Measurements from ENCODE around the gene C1QTNF6. TPM values are rescaled to one million over a fixed set of nuclear protein-coding genes. Genes with fewer than 3 reads are reported as not detected.

Gene C1QTNF6
- total RNA-seq, 4 donors from 2014 or later = 0.69 to 1.6 (median 1.1) TPM

- no peaks in the 10 kb centered on the region for H3K4me1 ChIP-seq
- WGBS, 2 donors (ENCODE audit: low coverage in 1 of 2) = 42 to 53% methylated on average over 3 to 5 of the region's 8 CpGs
- ATAC-seq = no peak
- no peak overlapping the region for H3K4me3 ChIP-seq
- no peaks in the 10 kb centered on the region for H3K9me3 ChIP-seq
- no peaks in the 10 kb centered on the region for H3K36me3 ChIP-seq
- peaks cover 28% of the 10 kb centered on the region for H3K27me3 ChIP-seq
- H3K27ac ChIP-seq = no peak overlapping the region
- TF ChIP-seq POLR2AphosphoS5 (IDR thresholded peaks at IDR 0.05) (no peak), POLR2A (IDR thresholded peaks at IDR 0.05) (no peak), EP300 (IDR thresholded peaks at IDR 0.05) (no peak), CTCF (IDR thresholded peaks at IDR 0.05) (no peak)
These were observed 50.9 kb downstream of the C1QTNF6 start for GRCh38 chr22:37137131-37137530.

GRCh38 chr22:37135023-37135422 is 53.0 kb downstream of the C1QTNF6 start:
- 82 to 89% methylated on average over 3 to 4 of the region's 12 CpGs for WGBS, 2 donors (ENCODE audit: low coverage in 1 of 2)

GRCh38 chr22:37133304-37134018 is 54.6 kb downstream of the C1QTNF6 start:
- H3K27ac ChIP-seq = no peak overlapping the region
- H3K4me1 ChIP-seq = no peaks in the 10 kb centered on the region
- no peaks in the 10 kb centered on the region for H3K36me3 ChIP-seq
- TF ChIP-seq EP300 (IDR thresholded peaks at IDR 0.05) (no peak), CTCF (IDR thresholded peaks at IDR 0.05) (no peak), POLR2AphosphoS5 (IDR thresholded peaks at IDR 0.05) (no peak), POLR2A (IDR thresholded peaks at IDR 0.05) (no peak)
- H3K9me3 ChIP-seq = no peaks in the 10 kb centered on the region
- 56 to 57% methylated on average over 2 to 7 of the region's 16 CpGs for WGBS, 2 donors (ENCODE audit: low coverage in 1 of 2)
- no peak overlapping the region for H3K4me3 ChIP-seq
- H3K27me3 ChIP-seq = peaks cover 27% of the 10 kb centered on the region
- ATAC-seq = no peak

More at GRCh38 chr22:37135023-37135422, 53.0 kb downstream of the C1QTNF6 start:
- ATAC-seq = no peak
- Histone ChIP-seq H3K36me3 (no peaks in the 10 kb centered on the region), H3K27me3 (peaks cover 13% of the 10 kb centered on the region), H3K4me3 (no peak overlapping the region), H3K4me1 (no peaks in the 10 kb centered on the region), H3K9me3 (no peaks in the 10 kb centered on the region), H3K27ac (no peak overlapping the region)
- TF ChIP-seq CTCF (IDR thresholded peaks at IDR 0.05) (no peak), EP300 (IDR thresholded peaks at IDR 0.05) (no peak)

GRCh38 chr22:37132773-37133172 is 55.3 kb downstream of the C1QTNF6 start:
- Histone ChIP-seq H3K27ac (no peak overlapping the region), H3K9me3 (no peaks in the 10 kb centered on the region), H3K36me3 (no peaks in the 10 kb centered on the region), H3K27me3 (peaks cover 34% of the 10 kb centered on the region), H3K4me3 (no peak overlapping the region), H3K4me1 (no peaks in the 10 kb centered on the region)
- no peak for ATAC-seq
- 82 to 100% methylated on average over 2 to 7 of the region's 7 CpGs for WGBS, 2 donors (ENCODE audit: low coverage in 1 of 2)
- TF ChIP-seq EP300 (IDR thresholded peaks at IDR 0.05) (no peak), POLR2AphosphoS5 (IDR thresholded peaks at IDR 0.05) (no peak), POLR2A (IDR thresholded peaks at IDR 0.05) (no peak), CTCF (IDR thresholded peaks at IDR 0.05) (no peak)

Small RNA genes within 50 kb of the gene (small RNA-seq; reads per million reads assigned to genes)
- gene Z82188.1 = 0 reads per million in 4 donors

Other genes starting within 250 kb of the C1QTNF6 start
- gene TST, start 168.8 kb downstream of the C1QTNF6 start, total RNA-seq = 10 to 100 TPM; 19.1 to 38.7 (median 31.7) TPM
- 100 to 1,000 TPM; 102 to 144 (median 113) TPM for gene MPST, start 168.5 kb downstream of the C1QTNF6 start, total RNA-seq
- 10 to 100 TPM; 23.3 to 33.2 (median 29.3) TPM for gene KCTD17, start 136.5 kb downstream of the C1QTNF6 start, total RNA-seq
- gene TMPRSS6, start 78.5 kb downstream of the C1QTNF6 start, total RNA-seq = not detected
- gene IL2RB, start 38.3 kb downstream of the C1QTNF6 start, total RNA-seq = 1 to 10 TPM in 1 of 4 donors, under 1 TPM in 3; 0.07 to 3.1 (median 0.29) TPM
- not detected for gene SSTR3, start 24.2 kb upstream of the C1QTNF6 start, total RNA-seq
- 10 to 100 TPM in 1 of 4 donors, 1 to 10 TPM in 3; 2.0 to 11.3 (median 6.4) TPM for gene RAC2, start 56.0 kb upstream of the C1QTNF6 start, total RNA-seq
- 10 to 100 TPM in 2 of 4 donors, 1 to 10 TPM in 2; 4.2 to 21.3 (median 9.3) TPM for gene CYTH4, start 94.3 kb upstream of the C1QTNF6 start, total RNA-seq
- gene ELFN2, start 239.2 kb upstream of the C1QTNF6 start, total RNA-seq = under 1 TPM in 3 of 4 donors, not detected in 1; under 0.01 to 0.19 (median 0.16) TPM